ENCODE results near the gene ASGR2.

The ASGR2 gene

GRCh38 chr17:7147772-7148171 lies 33.1 kb upstream of the ASGR2 start:
- Histone ChIP-seq H3K79me2 (ENCODE audit: insufficient read depth, low read length) (no peaks in the 10 kb centered on the region), H3K4me1 (ENCODE audit: insufficient read depth, low read length) (no peaks in the 10 kb centered on the region), H3K4me3 (ENCODE audit: low read depth in 1 of 2, low read length in 2 of 2) (no peak overlapping the region), H3K27me3 (ENCODE audit: insufficient read depth, low read length, poor library complexity) (peaks cover 2% of the 10 kb centered on the region), H3K27ac (ENCODE audit: low read length) (no peak overlapping the region), H4K20me1 (ENCODE audit: insufficient read depth, low read length) (no peaks in the 10 kb centered on the region), H3K36me3 (ENCODE audit: insufficient read depth, low read length) (no peaks in the 10 kb centered on the region), H3K9me3 (ENCODE audit: insufficient read depth, low read length, severe bottlenecking) (no peaks in the 10 kb centered on the region), H3K9ac (ENCODE audit: low read depth, low read length) (no peak overlapping the region), H2AFZ (ENCODE audit: low read depth, low read length) (no peak overlapping the region), H3K4me2 (ENCODE audit: insufficient read depth, low read length) (no peak overlapping the region)
- no peak for TF ChIP-seq EZH2 (IDR thresholded peaks at IDR 0.05; ENCODE audit: borderline replicate concordance, low read depth, low read length, severe bottlenecking)
- TF ChIP-seq CTCF (IDR thresholded peaks at IDR 0.05; ENCODE audit: borderline replicate concordance, extremely low read depth, low read length, poor library complexity, severe bottlenecking): no peak
- no peak for ATAC-seq (ENCODE audit: insufficient read depth, low read depth)
- DNase-seq: no peak

GRCh38 chr17:7146115-7146514 lies 31.5 kb upstream of the ASGR2 start:
- H2AFZ ChIP-seq (ENCODE audit: low read depth, low read length): no peak overlapping the region
- no peak for TF ChIP-seq CTCF (IDR thresholded peaks at IDR 0.05; ENCODE audit: borderline replicate concordance, extremely low read depth, low read length, poor library complexity, severe bottlenecking)
- no peak for TF ChIP-seq EZH2 (IDR thresholded peaks at IDR 0.05; ENCODE audit: borderline replicate concordance, low read depth, low read length, severe bottlenecking)
- ATAC-seq (ENCODE audit: insufficient read depth, low read depth) (no peak), DNase-seq (no peak)
- H4K20me1 ChIP-seq (ENCODE audit: insufficient read depth, low read length): no peaks in the 10 kb centered on the region
- H3K27me3 ChIP-seq (ENCODE audit: insufficient read depth, low read length, poor library complexity): no peaks in the 10 kb centered on the region
- H3K9me3 ChIP-seq (ENCODE audit: insufficient read depth, low read length, severe bottlenecking): no peaks in the 10 kb centered on the region
- H3K4me1 ChIP-seq (ENCODE audit: insufficient read depth, low read length): no peaks in the 10 kb centered on the region
- no peak overlapping the region for H3K9ac ChIP-seq (ENCODE audit: low read depth, low read length)
- no peak overlapping the region for H3K4me2 ChIP-seq (ENCODE audit: insufficient read depth, low read length)
- H3K4me3 ChIP-seq (ENCODE audit: low read depth in 1 of 2, low read length in 2 of 2): no peak overlapping the region
- no peak overlapping the region for H3K27ac ChIP-seq (ENCODE audit: low read length)
- no peaks in the 10 kb centered on the region for H3K79me2 ChIP-seq (ENCODE audit: insufficient read depth, low read length)
- H3K36me3 ChIP-seq (ENCODE audit: insufficient read depth, low read length): no peaks in the 10 kb centered on the region

- H3K27me3 ChIP-seq (ENCODE audit: insufficient read depth, low read length, poor library complexity): no peaks in the 10 kb centered on the region
- no peak overlapping the region for H3K4me2 ChIP-seq (ENCODE audit: insufficient read depth, low read length)
- no peaks in the 10 kb centered on the region for H3K79me2 ChIP-seq (ENCODE audit: insufficient read depth, low read length)
- ATAC-seq (ENCODE audit: insufficient read depth, low read depth) (no peak), DNase-seq (no peak)
- no peaks in the 10 kb centered on the region for H3K36me3 ChIP-seq (ENCODE audit: insufficient read depth, low read length)
- no peaks in the 10 kb centered on the region for H4K20me1 ChIP-seq (ENCODE audit: insufficient read depth, low read length)
- no peak overlapping the region for H3K4me3 ChIP-seq (ENCODE audit: low read depth in 1 of 2, low read length in 2 of 2)
- H2AFZ ChIP-seq (ENCODE audit: low read depth, low read length): no peak overlapping the region
- H3K4me1 ChIP-seq (ENCODE audit: insufficient read depth, low read length): no peaks in the 10 kb centered on the region
- H3K27ac ChIP-seq (ENCODE audit: low read length): no peak overlapping the region
- TF ChIP-seq EZH2 (IDR thresholded peaks at IDR 0.05; ENCODE audit: borderline replicate concordance, low read depth, low read length, severe bottlenecking): no peak
- TF ChIP-seq CTCF (IDR thresholded peaks at IDR 0.05; ENCODE audit: borderline replicate concordance, extremely low read depth, low read length, poor library complexity, severe bottlenecking): no peak
- no peaks in the 10 kb centered on the region for H3K9me3 ChIP-seq (ENCODE audit: insufficient read depth, low read length, severe bottlenecking)
- no peak overlapping the region for H3K9ac ChIP-seq (ENCODE audit: low read depth, low read length)
Measured at GRCh38 chr17:7144213-7144612, 29.6 kb upstream of the ASGR2 start.

GRCh38 chr17:7141824-7142223 lies 27.2 kb upstream of the ASGR2 start:
- no peak for TF ChIP-seq CTCF (IDR thresholded peaks at IDR 0.05; ENCODE audit: borderline replicate concordance, extremely low read depth, low read length, poor library complexity, severe bottlenecking)
- TF ChIP-seq EZH2 (IDR thresholded peaks at IDR 0.05; ENCODE audit: borderline replicate concordance, low read depth, low read length, severe bottlenecking): no peak
- Histone ChIP-seq H3K27me3 (ENCODE audit: insufficient read depth, low read length, poor library complexity) (peaks cover 8% of the 10 kb centered on the region), H3K36me3 (ENCODE audit: insufficient read depth, low read length) (no peaks in the 10 kb centered on the region), H3K27ac (ENCODE audit: low read length) (no peak overlapping the region), H3K4me2 (ENCODE audit: insufficient read depth, low read length) (no peak overlapping the region), H3K4me3 (ENCODE audit: low read depth in 1 of 2, low read length in 2 of 2) (no peak overlapping the region), H3K9me3 (ENCODE audit: insufficient read depth, low read length, severe bottlenecking) (no peaks in the 10 kb centered on the region), H4K20me1 (ENCODE audit: insufficient read depth, low read length) (no peaks in the 10 kb centered on the region), H3K79me2 (ENCODE audit: insufficient read depth, low read length) (no peaks in the 10 kb centered on the region), H3K4me1 (ENCODE audit: insufficient read depth, low read length) (no peaks in the 10 kb centered on the region), H3K9ac (ENCODE audit: low read depth, low read length) (no peak overlapping the region), H2AFZ (ENCODE audit: low read depth, low read length) (no peak overlapping the region)
- ATAC-seq (ENCODE audit: insufficient read depth, low read depth) (no peak), DNase-seq (no peak)
